HEK293 (cell line): ENCODE data around the gene SERHL2.

Experiments
- CTCF ChIA-PET: fragments of 350-600 bp; formaldehyde crosslinking; extraction: SDS; loops from one replicate; lab custom pipeline; 2021; ENCODE audit warnings: antibody characterized with exemption; lab: Yijun Ruan, JAX
- POLR2A ChIA-PET: fragments of 300-600 bp; formaldehyde crosslinking; extraction: SDS; loops from one replicate; lab custom pipeline; 2020; ENCODE audit warnings: antibody characterized with exemption, inconsistent platforms; lab: Yijun Ruan, JAX
- H3K27ac ChIP-seq: fragments of 200-500 bp; sonication (Bioruptor generic); 2 replicates; pipeline ENCODE4 v1.5.1; 2014; ENCODE audit warnings: low read depth, low read length, control low read depth, inconsistent platforms; ENCODE audit errors: extremely low read depth
- H3K36me3 ChIP-seq, 2 experiments: fragments of 200-500 bp in 1 of 2; sonication (Bioruptor generic) in 1 of 2; 1 replicate in 1 of 2; 2 replicates in 1 of 2; pipeline ENCODE4 v1.5.1; 2014 to 2017; ENCODE audit warnings: inconsistent platforms in 2 of 2, low read length in 2 of 2; ENCODE audit not compliant: control insufficient read depth in 2 of 2, insufficient read depth in 1 of 2
- H3K4me1 ChIP-seq: fragments of 200-500 bp; sonication (Bioruptor generic); 2 replicates; pipeline ENCODE4 v1.5.1; 2014; ENCODE audit warnings: mild to moderate bottlenecking, low read length, inconsistent platforms; ENCODE audit not compliant: control insufficient read depth, insufficient read depth
- H3K4me3 ChIP-seq: 2 replicates; pipeline ENCODE4 v1.5.1; 2011; ENCODE audit warnings: low read depth, mild to moderate bottlenecking, control low read depth, low read length, moderate library complexity
- H3K9me3 ChIP-seq: fragments of 200-500 bp; sonication (Bioruptor generic); 2 replicates; pipeline ENCODE4 v1.5.1; 2014; ENCODE audit warnings: low read depth, low read length, inconsistent platforms; ENCODE audit not compliant: control insufficient read depth, insufficient read depth
- ELK4 ChIP-seq: IDR thresholded peaks from 2 replicates; pipeline ENCODE4 v1.6.1; 2011; ENCODE audit warnings: mild to moderate bottlenecking, low read depth, low read length, borderline replicate concordance
- KLF1 ChIP-seq: fragments of 450-650 bp; formaldehyde crosslinking; IDR thresholded peaks from 2 replicates; pipeline ENCODE4 v1.5.1; 2016; ENCODE audit warnings: missing biosample characterization, missing genetic modification characterization
- KLF8 ChIP-seq: fragments of 450-650 bp; formaldehyde crosslinking; IDR thresholded peaks from 2 replicates; pipeline ENCODE4 v1.5.1; 2016; ENCODE audit warnings: missing biosample characterization, missing genetic modification characterization
- KLF9 ChIP-seq: fragments of 450-650 bp; formaldehyde crosslinking; IDR thresholded peaks from 2 replicates; pipeline ENCODE4 v1.5.1; 2016; ENCODE audit warnings: missing biosample characterization, missing genetic modification characterization, low read depth
- OVOL3 ChIP-seq: fragments of 450-650 bp; formaldehyde crosslinking; IDR thresholded peaks from 2 replicates; pipeline ENCODE4 v1.5.1; 2016; ENCODE audit warnings: missing biosample characterization, missing genetic modification characterization
- SP3 ChIP-seq: fragments of 450-650 bp; formaldehyde crosslinking; IDR thresholded peaks from 2 replicates; pipeline ENCODE4 v1.5.1; 2016; ENCODE audit warnings: missing biosample characterization, missing genetic modification characterization
- TSHZ1 ChIP-seq: fragments of 450-650 bp; formaldehyde crosslinking; IDR thresholded peaks from 2 replicates; pipeline ENCODE4 v1.5.1; 2016; ENCODE audit warnings: missing biosample characterization, missing genetic modification characterization, borderline replicate concordance
- YY1 ChIP-seq: fragments of 450-650 bp; formaldehyde crosslinking; IDR thresholded peaks from 2 replicates; pipeline ENCODE4 v1.5.1; 2018; ENCODE audit warnings: missing biosample characterization, missing genetic modification characterization
- YY2 ChIP-seq: fragments of 450-650 bp; formaldehyde crosslinking; IDR thresholded peaks from 2 replicates; pipeline ENCODE4 v1.5.1; 2016; ENCODE audit warnings: missing biosample characterization, missing genetic modification characterization
- ZBTB10 ChIP-seq: fragments of 450-650 bp; formaldehyde crosslinking; IDR thresholded peaks from 2 replicates; pipeline ENCODE4 v1.5.1; 2016; ENCODE audit warnings: missing biosample characterization, missing genetic modification characterization
- ZBTB17 ChIP-seq: fragments of 450-650 bp; formaldehyde crosslinking; IDR thresholded peaks from 2 replicates; pipeline ENCODE4 v1.5.1; 2016; ENCODE audit warnings: missing biosample characterization, missing genetic modification characterization
- ZBTB21 ChIP-seq: fragments of 450-650 bp; formaldehyde crosslinking; IDR thresholded peaks from 2 replicates; pipeline ENCODE4 v1.5.1; 2017; ENCODE audit warnings: missing biosample characterization, missing genetic modification characterization
- ZBTB26 ChIP-seq: fragments of 450-650 bp; formaldehyde crosslinking; optimal IDR thresholded peaks from 2 replicates; pipeline ENCODE3; 2016; ENCODE audit warnings: missing biosample characterization, mild to moderate bottlenecking, missing genetic modification characterization
- ZNF112 ChIP-seq: fragments of 450-650 bp; formaldehyde crosslinking; IDR thresholded peaks from 2 replicates; pipeline ENCODE4 v1.5.0; 2017; ENCODE audit warnings: missing biosample characterization, missing genetic modification characterization
- ZNF157 ChIP-seq: fragments of 450-650 bp; formaldehyde crosslinking; IDR thresholded peaks from 2 replicates; pipeline ENCODE4 v1.5.1; 2016; ENCODE audit warnings: missing biosample characterization, missing genetic modification characterization
- ZNF223 ChIP-seq: fragments of 450-650 bp; formaldehyde crosslinking; IDR thresholded peaks from 2 replicates; pipeline ENCODE4 v1.5.1; 2016; ENCODE audit warnings: missing biosample characterization, missing genetic modification characterization
- ZNF335 ChIP-seq: fragments of 450-650 bp; formaldehyde crosslinking; conservative IDR thresholded peaks from 2 replicates; pipeline ENCODE4 v1.5.1; 2016; ENCODE audit warnings: missing biosample characterization, missing genetic modification characterization
- ZNF341 ChIP-seq: fragments of 450-650 bp; formaldehyde crosslinking; IDR thresholded peaks from 2 replicates; pipeline ENCODE4; 2016; ENCODE audit warnings: low read depth, missing biosample characterization, missing genetic modification characterization
- ZNF350 ChIP-seq: fragments of 450-650 bp; formaldehyde crosslinking; IDR thresholded peaks from 2 replicates; pipeline ENCODE4 v1.5.0; 2017; ENCODE audit warnings: missing biosample characterization, mild to moderate bottlenecking, missing genetic modification characterization
- ZNF529 ChIP-seq: fragments of 450-650 bp; formaldehyde crosslinking; IDR thresholded peaks from 2 replicates; pipeline ENCODE4 v1.5.1; 2017; ENCODE audit warnings: missing genetic modification characterization, missing biosample characterization; ENCODE audit not compliant: insufficient replicate concordance
- ZNF596 ChIP-seq: fragments of 450-650 bp; IDR thresholded peaks from 2 replicates; pipeline ENCODE4 v1.5.0; 2018; ENCODE audit warnings: missing biosample characterization, mild to moderate bottlenecking, missing genetic modification characterization, moderate library complexity
- ZNF658 ChIP-seq: fragments of 450-650 bp; formaldehyde crosslinking; IDR thresholded peaks from 2 replicates; pipeline ENCODE4; 2016; ENCODE audit warnings: missing biosample characterization, missing genetic modification characterization
- ZNF704 ChIP-seq: fragments of 450-650 bp; formaldehyde crosslinking; IDR thresholded peaks from 2 replicates; pipeline ENCODE4 v1.5.1; 2016; ENCODE audit warnings: missing biosample characterization, missing genetic modification characterization
- ZNF791 ChIP-seq: fragments of 450-650 bp; formaldehyde crosslinking; IDR thresholded peaks from 2 replicates; pipeline ENCODE4 v1.5.1; 2016; ENCODE audit warnings: missing biosample characterization, missing genetic modification characterization
- ZSCAN5A ChIP-seq: fragments of 450-650 bp; formaldehyde crosslinking; IDR thresholded peaks from 2 replicates; pipeline ENCODE4 v1.5.1; 2016; ENCODE audit warnings: missing biosample characterization, missing genetic modification characterization

Gene SERHL2

GRCh38 chr22:42614312-42615091 lies 60.7 kb downstream of the SERHL2 start, which contains the start of gene POLDIP3:
TSS of gene POLDIP3 (minus strand) at chr22:42614883. CDS start at chr22:42614857, 26 bp downstream.
- H3K4me3 ChIP-seq = peak within 1 kb of the TSS; percentile 90
- no peaks in the 10 kb centered on the region for H3K9me3 ChIP-seq
- peak within 1 kb of the TSS; percentile 86 for H3K27ac ChIP-seq
- ChIA-PET POLR2A (interaction anchor here (0.5 to 2.7 kb wide), 16 partner anchors 12 to 1166 kb away, joined by 3 to 18 read pairs (median 4); partner anchors contain the start of genes CENPM, CYB5R3 and TTLL12), CTCF (interaction anchor here (0.6 to 1.2 kb wide), 4 partner anchors 8 to 656 kb away, joined by 3 to 7 read pairs (median 3); partner anchors contain the start of gene ATP5MGL)
- peaks cover 6% of the 10 kb centered on the region; the same call in 1 of the 2 replicates for H3K4me1 ChIP-seq
- peaks cover 12 to 41% of the 10 kb centered on the region in 2 experiments for H3K36me3 ChIP-seq
- TF ChIP-seq ZNF223 (tag by site-specific recombination) = no peak
- TF ChIP-seq ZNF335 = peak; percentile 59
- TF ChIP-seq KLF1 = peak; percentile 65; the same call in 1 of the 2 replicates
- no peak for TF ChIP-seq TSHZ1 (tag by site-specific recombination)
- peak; percentile 96 for TF ChIP-seq KLF9 (tag by site-specific recombination)
- peak; percentile 61; the same call in 1 of the 2 replicates for TF ChIP-seq ELK4
- peak; percentile 85 for TF ChIP-seq YY2 (tag by site-specific recombination)
- no peak for TF ChIP-seq ZBTB21 (tag by site-specific recombination)
- no peak for TF ChIP-seq ZNF157 (tag by site-specific recombination)
- no peak for TF ChIP-seq ZNF791 (tag by site-specific recombination)
- peak; percentile 78 for TF ChIP-seq KLF8 (tag by site-specific recombination)
- TF ChIP-seq ZNF704 (tag by site-specific recombination) = no peak
- no peak for TF ChIP-seq ZNF529
- no peak for TF ChIP-seq ZNF341 (tag by site-specific recombination)
- no peak for TF ChIP-seq ZSCAN5A
- peak; percentile 85 for TF ChIP-seq ZBTB26
- TF ChIP-seq YY1 = peak; percentile 93
- no peak for TF ChIP-seq ZNF112 (tag by site-specific recombination)
- no peak for TF ChIP-seq ZNF658 (tag by site-specific recombination)
- TF ChIP-seq SP3 (tag by site-specific recombination) = peak; percentile 95
- TF ChIP-seq ZNF350 = no peak
- TF ChIP-seq ZBTB10 (tag by site-specific recombination) = no peak
- TF ChIP-seq ZBTB17 = peak; percentile 97
- TF ChIP-seq ZNF596 (tag by site-specific recombination) = peak; percentile 22; the same call in 1 of the 2 replicates
- peak; percentile 93; the same call in 1 of the 2 replicates for TF ChIP-seq OVOL3 (tag by site-specific recombination)
